HepG2 (cell line): Measurements from ENCODE around the gene RPL41. TPM values are rescaled to one million over a fixed set of nuclear protein-coding genes. Genes with fewer than 3 reads are reported as not detected.

Experiments
- CREM ChIP-seq, 2 experiments: sonication (generic) in 1 of 2; formaldehyde crosslinking in 1 of 2; IDR thresholded peaks; 2 replicates each; pipeline versions ENCODE4 v1.4.0 to v1.6.1; 2016 to 2020; ENCODE audit warnings: antibody characterized with exemption in 1 of 2, mild to moderate bottlenecking in 1 of 2, missing genetic modification reagents in 1 of 2
- ELF3 ChIP-seq: IDR thresholded peaks from 2 replicates; pipeline ENCODE4 v1.6.1; 2016; ENCODE audit warnings: missing genetic modification reagents, missing compliant biosample characterization
- HNF4A ChIP-seq: sonication (generic); formaldehyde crosslinking; IDR thresholded peaks from 2 replicates; pipeline ENCODE4 v1.4.0; 2020; ENCODE audit warnings: missing genetic modification reagents
- NFYC ChIP-seq: IDR thresholded peaks from 2 replicates; pipeline ENCODE4 v1.6.1; 2016; ENCODE audit warnings: missing genetic modification reagents, missing compliant biosample characterization
- SMYD3 ChIP-seq: sonication (generic); formaldehyde crosslinking; IDR thresholded peaks from 2 replicates; pipeline ENCODE4 v1.8.1; 2023; ENCODE audit warnings: mild to moderate bottlenecking, missing genetic modification reagents
- ZBTB20 ChIP-seq: sonication (generic); formaldehyde crosslinking; IDR thresholded peaks from 2 replicates; pipeline ENCODE4 v1.8.1; 2023; ENCODE audit warnings: missing genetic modification reagents, low read depth, mild to moderate bottlenecking, borderline replicate concordance
- ZNF230 ChIP-seq: sonication (generic); formaldehyde crosslinking; IDR thresholded peaks from 2 replicates; pipeline ENCODE4 v1.4.0; 2020; ENCODE audit warnings: mild to moderate bottlenecking, missing genetic modification reagents
- ZNF350 ChIP-seq: sonication (generic); formaldehyde crosslinking; IDR thresholded peaks from 2 replicates; pipeline ENCODE4 v1.4.0; 2020; ENCODE audit warnings: mild to moderate bottlenecking, low read depth, missing genetic modification reagents, borderline replicate concordance
- ZNF598 ChIP-seq: sonication (generic); formaldehyde crosslinking; IDR thresholded peaks from 2 replicates; pipeline ENCODE4 v1.5.1; 2020; ENCODE audit warnings: mild to moderate bottlenecking, missing genetic modification reagents, borderline replicate concordance
- polyA plus RNA-seq, 8 experiments: library from polyadenylated mRNA; depleted of rRNA in 3 of 8; stranded (reverse) in 7 of 8; unstranded in 1 of 8; fragments of >200 nt; fragmentation: Illumina TruSeq in 4 of 8; extraction: Trizol in 4 of 8; gene quantifications; 2 replicates each; pipeline versions ENCODE4 v1.2.1 to v1.2.3, GENCODE V29; 2011 to 2016; ENCODE audit warnings: low read depth in 4 of 8, missing spikeins in 1 of 8, mixed read lengths in 1 of 8; ENCODE audit not compliant: insufficient read depth in 1 of 8
- total RNA-seq, 5 experiments: library from RNA; depleted of rRNA; stranded (reverse); fragments of >200 nt; fragmentation: Illumina TruSeq; extraction: Trizol; gene quantifications; 2 replicates each; pipeline ENCODE4 v1.2.3, GENCODE V29; 2016; ENCODE audit warnings: low read depth in 1 of 5
- TF ChIP-seq, protein P1 (sequence below): sonication (generic); formaldehyde crosslinking; IDR thresholded peaks from 2 replicates; pipeline ENCODE4 v1.4.0; 2020; ENCODE audit warnings: missing genetic modification reagents, borderline replicate concordance
- TF ChIP-seq, protein P2 (sequence below): IDR thresholded peaks from 2 replicates; pipeline ENCODE4 v1.6.1; 2012; ENCODE audit warnings: low read depth, low read length, improper control_type of control experiment
- TF ChIP-seq, protein P3 (sequence below): sonication (generic); formaldehyde crosslinking; IDR thresholded peaks from 2 replicates; pipeline ENCODE4 v1.4.0; 2020; ENCODE audit warnings: mild to moderate bottlenecking, missing genetic modification reagents
- TF ChIP-seq, protein P4 (sequence below): sonication (generic); formaldehyde crosslinking; IDR thresholded peaks from 2 replicates; pipeline ENCODE4 v1.4.0; 2020; ENCODE audit warnings: missing genetic modification reagents, borderline replicate concordance
- TF ChIP-seq, protein P5 (sequence below): sonication (generic); formaldehyde crosslinking; IDR thresholded peaks from 2 replicates; pipeline ENCODE4 v1.4.0; 2020; ENCODE audit warnings: missing genetic modification reagents

The RPL41 gene
- total and polyA plus RNA-seq, 2 of the 13 experiments (the other 11 are each of a cell fraction or from before 2014, with no cell fraction given), result 4,012 to 7,670 TPM

DNA sequence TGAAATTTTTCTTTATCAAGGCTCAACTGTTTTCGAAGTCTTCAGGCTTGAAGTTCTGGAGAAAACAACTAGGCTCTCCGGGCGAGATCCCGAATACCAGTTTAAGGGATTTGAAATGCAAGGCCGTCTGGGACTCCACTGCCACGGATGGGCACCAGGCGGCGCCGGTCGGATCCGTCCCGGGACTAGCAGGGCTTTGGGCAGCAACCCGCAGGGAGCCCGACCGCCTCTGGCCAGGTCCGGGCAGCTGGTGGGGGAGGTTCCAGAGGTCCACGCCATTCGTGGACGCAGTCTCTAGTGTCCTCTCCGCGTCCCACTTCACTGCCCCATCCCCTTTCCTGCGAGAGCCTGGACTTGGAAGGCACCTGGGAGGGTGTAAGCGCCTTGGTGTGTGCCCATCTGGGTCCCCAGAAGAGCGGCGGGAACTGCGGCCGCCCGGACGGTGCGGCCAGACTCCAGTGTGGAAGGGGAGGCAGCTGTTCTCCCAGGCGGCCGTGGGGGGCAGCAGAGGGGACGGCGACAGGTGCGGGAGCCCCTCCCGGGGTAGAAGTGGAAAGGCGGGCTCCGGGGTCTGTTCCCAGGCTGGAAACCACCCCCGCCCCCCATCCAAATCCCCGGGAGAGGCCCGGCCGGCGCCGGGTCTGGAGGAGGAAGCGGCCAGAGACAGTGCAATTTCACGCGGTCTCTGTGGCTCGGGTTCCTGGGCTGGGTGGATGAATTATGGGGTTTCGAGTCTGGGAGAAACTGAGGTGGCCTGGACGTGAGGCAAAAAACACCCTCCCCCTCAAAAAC, 37.3 kb upstream of the RPL41 start (continued):
- TF ChIP-seq, protein P1, sequence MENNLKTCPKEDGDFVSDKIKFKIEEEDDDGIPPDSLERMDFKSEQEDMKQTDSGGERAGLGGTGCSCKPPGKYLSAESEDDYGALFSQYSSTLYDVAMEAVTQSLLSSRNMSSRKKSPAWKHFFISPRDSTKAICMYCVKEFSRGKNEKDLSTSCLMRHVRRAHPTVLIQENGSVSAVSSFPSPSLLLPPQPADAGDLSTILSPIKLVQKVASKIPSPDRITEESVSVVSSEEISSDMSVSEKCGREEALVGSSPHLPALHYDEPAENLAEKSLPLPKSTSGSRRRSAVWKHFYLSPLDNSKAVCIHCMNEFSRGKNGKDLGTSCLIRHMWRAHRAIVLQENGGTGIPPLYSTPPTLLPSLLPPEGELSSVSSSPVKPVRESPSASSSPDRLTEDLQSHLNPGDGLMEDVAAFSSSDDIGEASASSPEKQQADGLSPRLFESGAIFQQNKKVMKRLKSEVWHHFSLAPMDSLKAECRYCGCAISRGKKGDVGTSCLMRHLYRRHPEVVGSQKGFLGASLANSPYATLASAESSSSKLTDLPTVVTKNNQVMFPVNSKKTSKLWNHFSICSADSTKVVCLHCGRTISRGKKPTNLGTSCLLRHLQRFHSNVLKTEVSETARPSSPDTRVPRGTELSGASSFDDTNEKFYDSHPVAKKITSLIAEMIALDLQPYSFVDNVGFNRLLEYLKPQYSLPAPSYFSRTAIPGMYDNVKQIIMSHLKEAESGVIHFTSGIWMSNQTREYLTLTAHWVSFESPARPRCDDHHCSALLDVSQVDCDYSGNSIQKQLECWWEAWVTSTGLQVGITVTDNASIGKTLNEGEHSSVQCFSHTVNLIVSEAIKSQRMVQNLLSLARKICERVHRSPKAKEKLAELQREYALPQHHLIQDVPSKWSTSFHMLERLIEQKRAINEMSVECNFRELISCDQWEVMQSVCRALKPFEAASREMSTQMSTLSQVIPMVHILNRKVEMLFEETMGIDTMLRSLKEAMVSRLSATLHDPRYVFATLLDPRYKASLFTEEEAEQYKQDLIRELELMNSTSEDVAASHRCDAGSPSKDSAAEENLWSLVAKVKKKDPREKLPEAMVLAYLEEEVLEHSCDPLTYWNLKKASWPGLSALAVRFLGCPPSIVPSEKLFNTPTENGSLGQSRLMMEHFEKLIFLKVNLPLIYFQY (CRISPR knock-in tag), result peak; percentile 51; the same call in 1 of the 2 replicates
- peak; percentile 19; the same call in 1 of the 2 replicates for TF ChIP-seq CREM (IDR thresholded peaks at IDR 0.05)
- TF ChIP-seq CREM (CRISPR knock-in tag; IDR thresholded peaks at IDR 0.05), result no peak
- no peak for TF ChIP-seq ZNF598 (CRISPR knock-in tag)
- TF ChIP-seq ZNF230 (CRISPR knock-in tag), result no peak; the same call in 1 of the 2 replicates
- TF ChIP-seq, protein P2, sequence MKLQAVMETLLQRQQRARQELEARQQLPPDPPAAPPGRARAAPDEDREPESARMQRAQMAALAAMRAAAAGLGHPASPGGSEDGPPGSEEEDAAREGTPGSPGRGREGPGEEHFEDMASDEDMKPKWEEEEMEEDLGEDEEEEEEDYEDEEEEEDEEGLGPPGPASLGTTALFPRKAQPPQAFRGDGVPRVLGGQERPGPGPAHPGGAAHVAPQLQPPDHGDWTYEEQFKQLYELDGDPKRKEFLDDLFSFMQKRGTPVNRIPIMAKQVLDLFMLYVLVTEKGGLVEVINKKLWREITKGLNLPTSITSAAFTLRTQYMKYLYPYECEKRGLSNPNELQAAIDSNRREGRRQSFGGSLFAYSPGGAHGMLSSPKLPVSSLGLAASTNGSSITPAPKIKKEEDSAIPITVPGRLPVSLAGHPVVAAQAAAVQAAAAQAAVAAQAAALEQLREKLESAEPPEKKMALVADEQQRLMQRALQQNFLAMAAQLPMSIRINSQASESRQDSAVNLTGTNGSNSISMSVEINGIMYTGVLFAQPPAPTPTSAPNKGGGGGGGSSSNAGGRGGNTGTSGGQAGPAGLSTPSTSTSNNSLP, result no peak
- TF ChIP-seq, protein P3, sequence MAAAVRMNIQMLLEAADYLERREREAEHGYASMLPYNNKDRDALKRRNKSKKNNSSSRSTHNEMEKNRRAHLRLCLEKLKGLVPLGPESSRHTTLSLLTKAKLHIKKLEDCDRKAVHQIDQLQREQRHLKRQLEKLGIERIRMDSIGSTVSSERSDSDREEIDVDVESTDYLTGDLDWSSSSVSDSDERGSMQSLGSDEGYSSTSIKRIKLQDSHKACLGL, result peak; percentile 46; the same call in 1 of the 2 replicates
- TF ChIP-seq HNF4A, result 0 out of 2 replicates have a peak, but pooled peaks have one; percentile 3
- no peak for TF ChIP-seq NFYC (CRISPR knock-in tag)
- no peak for TF ChIP-seq SMYD3
- 0 out of 2 replicates have a peak, but pooled peaks have one; percentile 18 for TF ChIP-seq ZBTB20 (CRISPR knock-in tag)
- TF ChIP-seq, protein P4, sequence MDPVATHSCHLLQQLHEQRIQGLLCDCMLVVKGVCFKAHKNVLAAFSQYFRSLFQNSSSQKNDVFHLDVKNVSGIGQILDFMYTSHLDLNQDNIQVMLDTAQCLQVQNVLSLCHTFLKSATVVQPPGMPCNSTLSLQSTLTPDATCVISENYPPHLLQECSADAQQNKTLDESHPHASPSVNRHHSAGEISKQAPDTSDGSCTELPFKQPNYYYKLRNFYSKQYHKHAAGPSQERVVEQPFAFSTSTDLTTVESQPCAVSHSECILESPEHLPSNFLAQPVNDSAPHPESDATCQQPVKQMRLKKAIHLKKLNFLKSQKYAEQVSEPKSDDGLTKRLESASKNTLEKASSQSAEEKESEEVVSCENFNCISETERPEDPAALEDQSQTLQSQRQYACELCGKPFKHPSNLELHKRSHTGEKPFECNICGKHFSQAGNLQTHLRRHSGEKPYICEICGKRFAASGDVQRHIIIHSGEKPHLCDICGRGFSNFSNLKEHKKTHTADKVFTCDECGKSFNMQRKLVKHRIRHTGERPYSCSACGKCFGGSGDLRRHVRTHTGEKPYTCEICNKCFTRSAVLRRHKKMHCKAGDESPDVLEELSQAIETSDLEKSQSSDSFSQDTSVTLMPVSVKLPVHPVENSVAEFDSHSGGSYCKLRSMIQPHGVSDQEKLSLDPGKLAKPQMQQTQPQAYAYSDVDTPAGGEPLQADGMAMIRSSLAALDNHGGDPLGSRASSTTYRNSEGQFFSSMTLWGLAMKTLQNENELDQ (CRISPR knock-in tag), result no peak
- TF ChIP-seq, protein P5, sequence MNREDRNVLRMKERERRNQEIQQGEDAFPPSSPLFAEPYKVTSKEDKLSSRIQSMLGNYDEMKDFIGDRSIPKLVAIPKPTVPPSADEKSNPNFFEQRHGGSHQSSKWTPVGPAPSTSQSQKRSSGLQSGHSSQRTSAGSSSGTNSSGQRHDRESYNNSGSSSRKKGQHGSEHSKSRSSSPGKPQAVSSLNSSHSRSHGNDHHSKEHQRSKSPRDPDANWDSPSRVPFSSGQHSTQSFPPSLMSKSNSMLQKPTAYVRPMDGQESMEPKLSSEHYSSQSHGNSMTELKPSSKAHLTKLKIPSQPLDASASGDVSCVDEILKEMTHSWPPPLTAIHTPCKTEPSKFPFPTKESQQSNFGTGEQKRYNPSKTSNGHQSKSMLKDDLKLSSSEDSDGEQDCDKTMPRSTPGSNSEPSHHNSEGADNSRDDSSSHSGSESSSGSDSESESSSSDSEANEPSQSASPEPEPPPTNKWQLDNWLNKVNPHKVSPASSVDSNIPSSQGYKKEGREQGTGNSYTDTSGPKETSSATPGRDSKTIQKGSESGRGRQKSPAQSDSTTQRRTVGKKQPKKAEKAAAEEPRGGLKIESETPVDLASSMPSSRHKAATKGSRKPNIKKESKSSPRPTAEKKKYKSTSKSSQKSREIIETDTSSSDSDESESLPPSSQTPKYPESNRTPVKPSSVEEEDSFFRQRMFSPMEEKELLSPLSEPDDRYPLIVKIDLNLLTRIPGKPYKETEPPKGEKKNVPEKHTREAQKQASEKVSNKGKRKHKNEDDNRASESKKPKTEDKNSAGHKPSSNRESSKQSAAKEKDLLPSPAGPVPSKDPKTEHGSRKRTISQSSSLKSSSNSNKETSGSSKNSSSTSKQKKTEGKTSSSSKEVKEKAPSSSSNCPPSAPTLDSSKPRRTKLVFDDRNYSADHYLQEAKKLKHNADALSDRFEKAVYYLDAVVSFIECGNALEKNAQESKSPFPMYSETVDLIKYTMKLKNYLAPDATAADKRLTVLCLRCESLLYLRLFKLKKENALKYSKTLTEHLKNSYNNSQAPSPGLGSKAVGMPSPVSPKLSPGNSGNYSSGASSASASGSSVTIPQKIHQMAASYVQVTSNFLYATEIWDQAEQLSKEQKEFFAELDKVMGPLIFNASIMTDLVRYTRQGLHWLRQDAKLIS, result no peak
- TF ChIP-seq ELF3 (CRISPR knock-in tag), result peak; percentile 39; the same call in 1 of the 2 replicates
- peak; percentile 82 for TF ChIP-seq ZNF350
